Vagina (tissue), 2 donors: Measurements from ENCODE around the gene ZIC1. TPM values are rescaled to one million over a fixed set of nuclear protein-coding genes. Genes with fewer than 3 reads are reported as not detected.

Source experiments
- DNase-seq, 2 donors: peaks; one replicate each; pipeline ENCODE4 v3.0.0-alpha.2; 2017; ENCODE audit errors: extremely low spot score in 2 of 2
- H3K27ac ChIP-seq: fragments of 200-600 bp; sonication (generic); one replicate; pipeline ENCODE4 v1.5.1; 2019
- H3K27me3 ChIP-seq: fragments of 200-600 bp; sonication (generic); one replicate; pipeline ENCODE4 v1.5.1; 2019
- H3K36me3 ChIP-seq, 2 donors: fragments of 200-600 bp; sonication (generic); one replicate each; pipeline ENCODE4 v1.5.1; 2017 to 2019
- H3K4me1 ChIP-seq: fragments of 200-600 bp; sonication (generic); one replicate; pipeline ENCODE4 v1.5.1; 2019
- H3K4me3 ChIP-seq, 2 donors: fragments of 200-600 bp; sonication (generic); 1 replicate in 1 of 2; 2 replicates in 1 of 2; pipeline ENCODE4 v1.5.1; 2016 to 2019
- H3K9me3 ChIP-seq: fragments of 200-600 bp; sonication (generic); one replicate; pipeline ENCODE4 v1.5.1; 2019
- POLR2A ChIP-seq, 2 donors: fragments of 450-650 bp; IDR thresholded peaks; one replicate each; pipeline ENCODE4 v1.6.1; 2017; ENCODE audit warnings: antibody characterized with exemption in 2 of 2, mild to moderate bottlenecking in 2 of 2, moderate library complexity in 2 of 2
- POLR2AphosphoS5 ChIP-seq, 2 donors: sonication (generic); formaldehyde crosslinking; IDR thresholded peaks; one replicate each; pipeline ENCODE4 v1.9.0; 2017; ENCODE audit warnings: antibody characterized with exemption in 2 of 2, mild to moderate bottlenecking in 2 of 2, low read depth in 1 of 2; ENCODE audit not compliant: insufficient read depth in 1 of 2
- intact Hi-C: fragments of 100-400 bp; cut with DNase I; formaldehyde crosslinking; loops from one replicate; pipeline ENCODE4 v1.15.1; 2023
- total RNA-seq: library from RNA; depleted of rRNA; stranded (reverse); fragments of >200 nt; gene quantifications from one replicate; pipeline ENCODE4 v1.2.3, GENCODE V29; 2016
- TF ChIP-seq, protein P1 (sequence below), 3 experiments: fragments of 450-650 bp in 2 of 3; fragments of 200-600 bp in 1 of 3; sonication (generic) in 1 of 3; IDR thresholded peaks; one replicate each; pipeline ENCODE4 v1.5.1; 2017 to 2019; ENCODE audit warnings: antibody characterized with exemption in 3 of 3, mild to moderate bottlenecking in 2 of 3, moderate library complexity in 2 of 3

ZIC1 gene
- total RNA-seq, 1 donor from 2014 or later, result not detected

DNA sequence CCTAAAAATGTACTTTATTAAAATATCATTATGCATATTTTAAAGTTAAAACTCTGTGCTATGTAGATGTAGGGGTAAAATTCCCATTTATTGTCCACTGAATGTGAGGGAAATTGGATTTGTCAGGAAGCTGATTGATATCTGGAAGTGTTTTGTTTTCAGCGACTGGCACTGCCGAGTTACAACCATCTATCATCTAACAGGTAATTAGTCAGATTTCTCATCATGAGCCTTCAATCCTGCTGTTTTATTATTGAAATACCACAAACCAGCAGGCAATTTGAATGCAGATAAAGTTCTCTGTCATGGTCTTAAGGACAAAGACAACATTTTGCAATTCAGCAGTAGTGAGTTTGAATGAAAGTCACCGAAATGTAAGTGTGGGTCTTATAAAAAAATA lies 40.5 kb downstream of the ZIC1 start:
- Histone ChIP-seq H3K4me1 (no peaks in the 10 kb centered on the region), H3K4me3 (no peak overlapping the region), H3K9me3 (no peaks in the 10 kb centered on the region), H3K36me3 (no peaks in the 10 kb centered on the region), H3K27ac (no peak overlapping the region), H3K27me3 (no peaks in the 10 kb centered on the region)
- intact Hi-C loops, result no loop called here
- no peak for DNase-seq
- TF ChIP-seq POLR2A (IDR thresholded peaks at IDR 0.05) (no peak), POLR2AphosphoS5 (IDR thresholded peaks at IDR 0.05; ENCODE audit: insufficient read depth in 1 of 2, low read depth in 1 of 2) (no peak)
- TF ChIP-seq, protein P1, sequence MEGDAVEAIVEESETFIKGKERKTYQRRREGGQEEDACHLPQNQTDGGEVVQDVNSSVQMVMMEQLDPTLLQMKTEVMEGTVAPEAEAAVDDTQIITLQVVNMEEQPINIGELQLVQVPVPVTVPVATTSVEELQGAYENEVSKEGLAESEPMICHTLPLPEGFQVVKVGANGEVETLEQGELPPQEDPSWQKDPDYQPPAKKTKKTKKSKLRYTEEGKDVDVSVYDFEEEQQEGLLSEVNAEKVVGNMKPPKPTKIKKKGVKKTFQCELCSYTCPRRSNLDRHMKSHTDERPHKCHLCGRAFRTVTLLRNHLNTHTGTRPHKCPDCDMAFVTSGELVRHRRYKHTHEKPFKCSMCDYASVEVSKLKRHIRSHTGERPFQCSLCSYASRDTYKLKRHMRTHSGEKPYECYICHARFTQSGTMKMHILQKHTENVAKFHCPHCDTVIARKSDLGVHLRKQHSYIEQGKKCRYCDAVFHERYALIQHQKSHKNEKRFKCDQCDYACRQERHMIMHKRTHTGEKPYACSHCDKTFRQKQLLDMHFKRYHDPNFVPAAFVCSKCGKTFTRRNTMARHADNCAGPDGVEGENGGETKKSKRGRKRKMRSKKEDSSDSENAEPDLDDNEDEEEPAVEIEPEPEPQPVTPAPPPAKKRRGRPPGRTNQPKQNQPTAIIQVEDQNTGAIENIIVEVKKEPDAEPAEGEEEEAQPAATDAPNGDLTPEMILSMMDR (IDR thresholded peaks at IDR 0.05), result no peak

DNA sequence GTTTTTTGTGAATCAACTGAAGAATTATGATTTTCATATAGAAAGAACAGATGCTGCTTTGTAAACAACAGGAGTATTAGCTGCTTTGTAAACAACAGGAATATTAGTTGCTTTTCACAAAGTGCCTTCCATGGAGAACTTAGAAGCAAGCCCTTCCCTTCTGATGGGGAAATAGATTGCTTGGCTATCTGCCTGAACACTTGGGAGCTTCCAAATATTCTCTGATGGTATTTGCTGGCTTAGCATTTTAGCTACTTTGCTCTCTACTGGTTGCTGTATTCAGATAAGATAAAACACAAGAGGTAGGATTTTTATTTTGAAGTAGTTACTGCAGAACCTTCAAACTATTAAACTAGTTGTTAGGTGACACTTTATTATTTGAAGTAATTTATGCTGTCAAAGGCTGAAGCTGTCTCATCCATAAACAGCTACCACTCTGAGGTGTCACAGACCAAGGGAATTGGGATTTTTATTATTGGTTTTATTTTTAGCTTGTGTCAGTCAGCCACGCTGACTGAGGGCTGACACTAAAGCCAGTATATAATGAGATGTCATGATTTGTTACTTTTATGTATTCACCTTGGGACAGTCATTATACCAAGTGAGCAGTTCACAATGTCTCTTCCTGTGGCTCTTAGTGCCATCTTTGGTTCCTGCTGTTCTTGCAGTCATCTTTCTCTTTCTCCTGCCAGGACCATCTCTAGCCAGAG lies 50.0 kb downstream of the ZIC1 start:
- no peaks in the 10 kb centered on the region for H3K27me3 ChIP-seq
- TF ChIP-seq, protein P1 (IDR thresholded peaks at IDR 0.05), result no peak
- no peak for TF ChIP-seq POLR2AphosphoS5 (IDR thresholded peaks at IDR 0.05; ENCODE audit: insufficient read depth in 1 of 2, low read depth in 1 of 2)
- TF ChIP-seq POLR2A (IDR thresholded peaks at IDR 0.05), result no peak
- H3K9me3 ChIP-seq, result no peaks in the 10 kb centered on the region
- intact Hi-C loops, result no loop called here
- H3K27ac ChIP-seq, result no peak overlapping the region
- no peak for DNase-seq
- H3K36me3 ChIP-seq, result no peaks in the 10 kb centered on the region
- no peak overlapping the region for H3K4me3 ChIP-seq
- no peaks in the 10 kb centered on the region for H3K4me1 ChIP-seq

DNA sequence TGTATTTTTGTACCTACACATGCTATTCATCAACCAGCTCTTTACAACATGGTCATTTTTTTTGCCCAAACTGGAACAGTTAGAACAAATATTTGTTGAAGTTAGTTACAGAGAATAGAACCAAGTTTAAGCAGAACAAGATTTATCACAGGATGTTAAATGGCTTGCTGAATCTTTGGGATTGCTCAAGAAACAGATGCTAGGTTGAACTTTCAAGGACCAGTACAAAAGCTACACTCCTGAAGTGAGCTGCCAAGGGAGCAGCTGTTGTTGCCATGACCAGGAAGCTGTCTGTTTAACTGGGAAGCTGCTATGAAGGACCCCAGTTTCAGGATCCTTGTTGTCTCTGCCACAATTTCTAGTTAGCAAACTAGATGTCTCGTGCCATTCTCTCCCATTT lies 53.7 kb downstream of the ZIC1 start:
- H3K4me3 ChIP-seq, result no peak overlapping the region
- H3K9me3 ChIP-seq, result no peaks in the 10 kb centered on the region
- H3K4me1 ChIP-seq, result no peaks in the 10 kb centered on the region
- H3K27ac ChIP-seq, result no peak overlapping the region
- H3K36me3 ChIP-seq, result no peaks in the 10 kb centered on the region
- TF ChIP-seq POLR2A (IDR thresholded peaks at IDR 0.05), result no peak
- no peak for TF ChIP-seq POLR2AphosphoS5 (IDR thresholded peaks at IDR 0.05; ENCODE audit: insufficient read depth in 1 of 2, low read depth in 1 of 2)
- TF ChIP-seq, protein P1 (IDR thresholded peaks at IDR 0.05), result no peak
- no peak for DNase-seq
- intact Hi-C loops, result no loop called here
- no peaks in the 10 kb centered on the region for H3K27me3 ChIP-seq

Other genes starting within 250 kb of the ZIC1 start
- gene ZIC4, start 2.8 kb upstream of the ZIC1 start, total RNA-seq, result not detected